SK-N-SH (cell line): ENCODE data around the gene TACC2.

Source experiments
- CHD2 ChIP-seq: fragments of 150-350 bp; IDR thresholded peaks from 2 replicates; pipeline ENCODE4 v1.6.1; 2018; ENCODE audit warnings: low read length; ENCODE audit not compliant: partially characterized antibody
- CTCF ChIP-seq: fragments of 200-600 bp; sonication (generic); IDR thresholded peaks from 2 replicates; pipeline ENCODE4 v1.6.1; 2017; ENCODE audit warnings: antibody characterized with exemption, mild to moderate bottlenecking, moderate library complexity
- FOXM1 ChIP-seq: IDR thresholded peaks from 2 replicates; pipeline ENCODE4 v1.4.0; 2012; ENCODE audit warnings: low read depth, mild to moderate bottlenecking
- RXRA ChIP-seq: IDR thresholded peaks from 2 replicates; pipeline ENCODE4 v1.4.0; 2012; ENCODE audit warnings: low read depth, mild to moderate bottlenecking, borderline replicate concordance
- SIN3A ChIP-seq: IDR thresholded peaks from 2 replicates; pipeline ENCODE4 v1.6.1; 2012; ENCODE audit warnings: low read depth, mild to moderate bottlenecking, low read length, moderate library complexity, borderline replicate concordance
- TAF1 ChIP-seq: IDR thresholded peaks from 2 replicates; pipeline ENCODE4 v1.6.1; 2012; ENCODE audit warnings: low read depth, mild to moderate bottlenecking, low read length, moderate library complexity, borderline replicate concordance
- TEAD4 ChIP-seq: IDR thresholded peaks from 2 replicates; pipeline ENCODE4 v1.4.0; 2012; ENCODE audit warnings: mild to moderate bottlenecking, borderline replicate concordance; ENCODE audit not compliant: insufficient read depth

GRCh38 chr10:122052701-122053100 lies 63.7 kb downstream of the TACC2 start:
- no peak for TF ChIP-seq CHD2
- TF ChIP-seq TEAD4 = no peak
- TF ChIP-seq CTCF = no peak
- no peak for TF ChIP-seq TAF1
- TF ChIP-seq FOXM1 = no peak
- TF ChIP-seq RXRA = no peak
- TF ChIP-seq SIN3A = no peak
